Stimulated activated CD4-positive, alpha-beta T cell treated with anti-CD3 and anti-CD28 coated beads, Interleukin-1b, Interleukin-23, amount 100 ng/mL, for 4 hours (primary cell): Measurements from ENCODE around the gene FADS1.

Source experiments
- DNase-seq, 2 donors: peaks; one replicate each; pipeline ENCODE4 v3.0.0-alpha.2; 2020; ENCODE audit warnings: low read depth in 2 of 2

FADS1 gene

GRCh38 chr11:61797263-61797944, 19.4 kb downstream of the FADS1 start:
- peak; percentile 38 to 62 for DNase-seq

- no peak for DNase-seq
Observed at GRCh38 chr11:61795876-61796526, 20.8 kb downstream of the FADS1 start.

GRCh38 chr11:61795459-61795858, 21.3 kb downstream of the FADS1 start:
- no peak for DNase-seq

GRCh38 chr11:61794579-61794978, 22.2 kb downstream of the FADS1 start:
- no peak for DNase-seq

GRCh38 chr11:61793829-61794204, 23.0 kb downstream of the FADS1 start:
- DNase-seq = no peak

- no peak for DNase-seq
Observed at GRCh38 chr11:61793083-61793828, 23.5 kb downstream of the FADS1 start.

GRCh38 chr11:61792310-61793082, 24.3 kb downstream of the FADS1 start, which contains the start of the genes FEN1 and TMEM258:
Gene FEN1 (plus strand): TSS chr11:61792911. CDS start chr11:61795362, 2,451 bp downstream.
Gene TMEM258 (minus strand): TSS chr11:61792599. CDS start chr11:61792558, 41 bp downstream.
- peak; percentile 76 to 80 for DNase-seq

- DNase-seq = no peak
Observed at GRCh38 chr11:61791737-61792309, 25.0 kb downstream of the FADS1 start.

GRCh38 chr11:61787928-61788491, 28.8 kb downstream of the FADS1 start:
- DNase-seq = no peak

- no peak for DNase-seq
Observed at GRCh38 chr11:61785837-61786402, 30.9 kb downstream of the FADS1 start.

- no peak for DNase-seq
Observed at GRCh38 chr11:61784506-61784805, 32.3 kb downstream of the FADS1 start.

GRCh38 chr11:61783717-61784505, 32.9 kb downstream of the FADS1 start:
- no peak for DNase-seq

- no peak for DNase-seq
Observed at GRCh38 chr11:61782841-61783240, 34.0 kb downstream of the FADS1 start.

GRCh38 chr11:61782299-61782698, 34.5 kb downstream of the FADS1 start:
- no peak for DNase-seq

- DNase-seq = no peak
Observed at GRCh38 chr11:61781585-61781984, 35.2 kb downstream of the FADS1 start.

- DNase-seq = no peak
Observed at GRCh38 chr11:61780581-61781162, 36.1 kb downstream of the FADS1 start.

GRCh38 chr11:61779666-61780525, 36.9 kb downstream of the FADS1 start:
- DNase-seq = no peak

GRCh38 chr11:61778920-61779650, 37.7 kb downstream of the FADS1 start:
- no peak for DNase-seq
